GM21723 (cell line): ENCODE data around the gene SLC47A2.
"Not testable (repeated sequence)": the region's sequence is repeated elsewhere in the genome, so short reads cannot be mapped to it uniquely, and the experiment has no call there.

ENCODE experiments used
- ATAC-seq: cut with Tn5 transposase; IDR thresholded peaks from one replicate; pipeline ENCODE4 v1.9.1; 2021; ENCODE audit warnings: mild to moderate bottlenecking, moderate library complexity; ENCODE audit not compliant: unreplicated experiment

SLC47A2 gene, protein sequence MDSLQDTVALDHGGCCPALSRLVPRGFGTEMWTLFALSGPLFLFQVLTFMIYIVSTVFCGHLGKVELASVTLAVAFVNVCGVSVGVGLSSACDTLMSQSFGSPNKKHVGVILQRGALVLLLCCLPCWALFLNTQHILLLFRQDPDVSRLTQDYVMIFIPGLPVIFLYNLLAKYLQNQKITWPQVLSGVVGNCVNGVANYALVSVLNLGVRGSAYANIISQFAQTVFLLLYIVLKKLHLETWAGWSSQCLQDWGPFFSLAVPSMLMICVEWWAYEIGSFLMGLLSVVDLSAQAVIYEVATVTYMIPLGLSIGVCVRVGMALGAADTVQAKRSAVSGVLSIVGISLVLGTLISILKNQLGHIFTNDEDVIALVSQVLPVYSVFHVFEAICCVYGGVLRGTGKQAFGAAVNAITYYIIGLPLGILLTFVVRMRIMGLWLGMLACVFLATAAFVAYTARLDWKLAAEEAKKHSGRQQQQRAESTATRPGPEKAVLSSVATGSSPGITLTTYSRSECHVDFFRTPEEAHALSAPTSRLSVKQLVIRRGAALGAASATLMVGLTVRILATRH

GRCh38 chr17:19716108-19717030, at the start of gene SLC47A2:
SLC47A2 (minus strand) TSS chr17:19716584; CDS start chr17:19716555, 29 bp downstream.
- no peak for ATAC-seq

DNA sequence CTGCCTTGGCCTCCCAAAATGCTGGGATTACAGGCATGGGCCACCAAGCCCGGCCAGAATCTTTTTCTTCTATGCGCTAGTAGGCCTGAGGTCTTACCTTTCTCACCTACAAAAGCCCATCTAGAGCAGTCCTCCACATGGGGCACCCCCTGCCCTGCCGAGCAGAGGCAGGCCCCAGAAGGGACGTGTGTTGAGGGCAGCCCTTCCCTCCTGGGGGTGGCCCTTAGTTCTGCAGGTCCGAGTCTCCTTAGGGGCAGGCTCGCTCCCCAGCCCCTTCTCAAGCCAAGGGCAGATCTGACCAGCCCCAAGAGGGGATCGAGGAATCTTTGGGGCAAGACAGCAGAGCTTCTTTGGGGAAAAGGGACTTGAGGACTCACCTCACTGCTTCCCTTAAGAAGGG, 49.6 kb upstream of the SLC47A2 start:
- ATAC-seq: no peak

- ATAC-seq: not testable (repeated sequence)
These were observed 47.6 kb upstream of the SLC47A2 start for GRCh38 chr17:19763991-19764390.

DNA sequence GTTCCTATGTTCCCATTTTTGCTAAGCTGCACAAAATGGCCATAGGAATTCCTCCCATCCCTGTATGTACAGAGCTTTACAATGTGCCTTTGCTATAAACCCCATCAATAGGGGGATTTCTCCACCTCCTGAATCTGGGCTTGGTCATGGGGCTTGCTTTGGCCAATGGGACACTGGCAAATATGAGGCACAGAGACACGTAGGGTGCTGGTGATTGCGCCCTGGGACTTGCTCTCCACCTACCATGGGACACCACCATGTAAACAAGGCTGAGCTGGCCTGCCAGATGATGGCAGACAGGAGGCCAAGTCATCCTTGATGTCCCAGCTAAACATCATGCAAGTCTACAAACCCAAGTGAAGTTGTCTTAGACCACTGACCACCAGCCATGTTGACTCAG, 47.0 kb upstream of the SLC47A2 start:
- ATAC-seq: no peak

- no peak for ATAC-seq
These were observed 46.2 kb upstream of the SLC47A2 start for GRCh38 chr17:19762515-19762961.

GRCh38 chr17:19760746-19761145, 44.4 kb upstream of the SLC47A2 start:
- no peak for ATAC-seq

DNA sequence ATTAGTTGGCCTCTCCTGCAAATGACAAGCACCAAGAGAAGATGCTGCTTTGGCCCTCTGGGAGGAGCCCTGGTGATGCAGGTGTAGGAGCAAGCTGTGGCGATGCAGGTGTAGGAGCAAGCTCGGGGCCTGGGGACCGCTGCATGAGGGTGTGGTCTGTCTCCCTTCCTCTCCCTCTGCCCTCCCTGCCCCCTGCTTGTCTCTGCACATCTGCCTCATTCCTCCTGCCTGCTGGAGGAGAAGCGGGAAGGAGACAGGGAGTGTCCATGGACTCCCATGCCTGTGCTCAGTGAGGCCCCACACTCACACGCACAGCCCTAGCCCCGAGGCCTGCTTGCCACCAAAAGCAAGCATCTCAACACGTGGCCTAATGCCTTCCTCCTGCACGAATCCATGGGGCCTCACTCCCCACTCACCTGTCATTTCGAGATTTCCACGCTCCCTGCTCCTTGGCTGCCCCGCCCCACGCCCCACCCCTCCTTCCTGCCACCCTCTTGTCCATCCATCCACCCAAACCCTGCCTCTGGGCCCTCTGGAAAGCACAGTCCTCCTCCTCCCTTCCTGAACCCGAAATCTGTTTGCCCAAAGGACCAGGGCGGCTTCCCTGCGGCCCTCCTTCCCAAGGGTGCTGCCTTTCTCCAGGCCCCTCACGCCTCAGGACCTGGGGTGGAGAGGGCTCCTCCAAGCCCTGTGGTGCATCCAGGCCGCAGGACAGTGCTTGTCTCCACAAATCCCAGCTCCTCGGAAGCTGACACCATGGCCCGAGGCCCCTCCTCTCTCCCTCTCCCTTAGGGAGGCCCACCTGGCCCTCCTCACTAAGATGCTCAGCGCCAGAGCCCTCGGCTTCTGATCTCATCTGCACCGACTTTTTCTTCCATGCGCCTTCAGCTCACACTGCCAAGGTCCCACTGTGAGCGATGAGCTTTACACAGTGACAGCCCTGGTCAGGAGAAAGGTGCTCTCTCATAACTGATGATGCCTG, 43.5 kb upstream of the SLC47A2 start:
- no peak for ATAC-seq

GRCh38 chr17:19757536-19758180, 41.3 kb upstream of the SLC47A2 start:
- ATAC-seq: no peak

DNA sequence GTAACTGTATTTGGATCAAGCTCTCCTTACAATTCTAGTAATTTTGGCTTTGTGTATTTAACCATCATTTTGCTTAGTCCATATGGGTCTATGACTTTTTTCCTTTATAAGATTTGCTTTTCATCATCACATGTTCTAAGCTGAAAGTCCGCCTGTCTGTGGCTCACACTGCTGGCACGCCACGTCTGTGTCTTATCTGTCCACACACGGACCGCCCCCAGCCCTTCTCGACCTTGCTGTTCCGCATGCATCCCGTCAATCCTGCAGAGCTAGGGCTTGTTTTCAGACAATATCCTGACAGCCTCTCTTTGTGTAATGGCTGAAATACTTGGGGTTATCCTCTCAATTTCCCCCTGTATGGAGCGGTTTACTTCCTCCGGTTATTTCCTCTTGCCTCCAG, 40.2 kb upstream of the SLC47A2 start:
- ATAC-seq: no peak

DNA sequence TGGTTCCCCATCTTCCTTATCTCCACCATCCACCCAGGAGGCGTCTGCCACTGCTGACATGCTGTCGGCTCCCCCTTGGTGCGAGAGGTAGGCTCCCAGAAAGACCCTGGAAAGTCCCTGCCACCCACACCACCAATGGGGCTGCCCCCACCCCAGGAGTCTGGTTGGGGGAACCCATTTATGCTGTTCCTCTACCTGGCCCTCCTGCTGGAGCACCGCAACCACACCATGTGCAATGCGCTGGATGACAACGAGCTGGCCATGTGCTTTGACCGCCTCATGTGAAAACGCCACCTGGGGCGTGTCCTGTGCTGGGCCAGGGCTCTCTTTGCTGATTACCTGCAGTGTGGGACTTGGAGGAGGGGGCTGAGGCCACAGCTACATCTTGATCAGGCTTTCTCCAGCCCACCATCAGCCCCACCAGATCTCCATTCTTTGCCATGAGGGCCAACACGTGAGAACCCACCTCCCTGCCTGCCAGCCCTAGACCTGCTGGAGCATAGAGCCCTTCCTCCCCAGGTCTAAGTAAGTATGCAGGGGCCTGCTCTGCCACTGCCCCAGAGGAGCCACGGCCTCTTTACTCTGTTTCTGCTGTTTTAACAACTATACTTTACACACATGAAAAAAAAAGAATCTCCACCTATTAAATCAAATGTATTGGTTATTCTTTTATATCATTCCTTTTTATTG, 39.6 kb upstream of the SLC47A2 start:
- peak; percentile 51 for ATAC-seq

GRCh38 chr17:19755392-19755791, 39.0 kb upstream of the SLC47A2 start:
- ATAC-seq: no peak

GRCh38 chr17:19753661-19754463, 37.5 kb upstream of the SLC47A2 start:
- no peak for ATAC-seq

DNA sequence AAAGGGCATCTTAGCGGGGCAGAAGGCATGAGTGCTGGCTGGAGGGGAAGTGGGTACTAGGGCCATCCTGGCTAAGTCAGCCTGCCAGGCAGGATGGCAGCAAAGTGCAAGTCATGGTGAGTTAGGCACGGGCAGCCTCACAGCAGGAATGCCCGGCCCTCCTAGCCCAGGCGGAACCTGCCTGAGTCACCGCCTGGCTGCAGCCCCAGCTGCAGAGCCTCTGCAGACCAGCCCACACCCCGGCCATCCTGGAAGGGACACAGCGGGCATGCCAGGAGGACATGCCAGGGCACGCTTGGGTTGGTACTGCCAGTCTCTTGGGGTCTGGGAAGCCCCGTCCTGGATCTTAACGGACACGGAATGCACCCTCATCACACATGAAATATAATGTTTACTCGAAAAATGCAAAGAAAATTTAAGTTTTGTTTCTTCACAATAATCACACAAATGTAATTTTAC, 36.7 kb upstream of the SLC47A2 start:
- ATAC-seq: no peak

DNA sequence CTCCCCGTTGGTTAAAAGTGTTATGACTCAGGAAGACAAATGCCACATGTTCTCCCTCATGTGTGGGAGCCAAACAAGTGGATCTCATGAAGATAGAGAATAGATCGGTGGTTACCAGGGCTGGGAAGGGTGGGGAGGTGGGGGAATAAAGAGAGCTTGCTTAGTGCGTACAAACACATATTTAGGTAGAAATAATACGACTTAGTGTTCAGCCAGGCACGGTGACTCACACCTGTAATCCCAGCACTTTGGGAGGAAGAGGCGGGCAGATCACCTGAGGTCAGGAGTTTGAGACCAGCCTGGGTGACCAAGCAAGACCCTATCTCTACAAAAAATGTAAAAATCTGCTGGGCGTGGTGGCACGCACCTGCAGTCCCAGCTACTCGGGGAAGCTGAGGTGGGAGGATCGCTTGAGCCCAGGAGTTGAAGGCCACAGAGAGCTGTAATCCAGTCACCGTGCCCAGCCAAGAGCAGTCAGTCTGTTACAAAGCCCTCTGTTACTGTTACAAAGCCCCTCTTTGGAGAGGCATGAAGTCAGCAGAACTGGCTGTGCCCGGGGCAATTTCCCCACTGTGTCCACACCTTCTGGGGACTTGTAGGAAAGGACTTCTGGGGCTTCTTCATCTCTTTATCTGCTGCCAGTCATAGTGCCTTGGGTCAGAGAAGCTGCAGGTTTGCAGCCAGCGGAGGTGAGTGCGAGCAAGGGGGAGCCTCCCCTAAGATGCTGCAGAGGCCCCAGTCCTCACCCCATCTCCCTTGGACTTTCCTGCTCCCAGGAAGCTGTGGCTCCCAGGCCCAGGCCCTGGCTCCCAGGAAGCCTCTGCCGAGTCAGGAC, 36.0 kb upstream of the SLC47A2 start:
- ATAC-seq: no peak

DNA sequence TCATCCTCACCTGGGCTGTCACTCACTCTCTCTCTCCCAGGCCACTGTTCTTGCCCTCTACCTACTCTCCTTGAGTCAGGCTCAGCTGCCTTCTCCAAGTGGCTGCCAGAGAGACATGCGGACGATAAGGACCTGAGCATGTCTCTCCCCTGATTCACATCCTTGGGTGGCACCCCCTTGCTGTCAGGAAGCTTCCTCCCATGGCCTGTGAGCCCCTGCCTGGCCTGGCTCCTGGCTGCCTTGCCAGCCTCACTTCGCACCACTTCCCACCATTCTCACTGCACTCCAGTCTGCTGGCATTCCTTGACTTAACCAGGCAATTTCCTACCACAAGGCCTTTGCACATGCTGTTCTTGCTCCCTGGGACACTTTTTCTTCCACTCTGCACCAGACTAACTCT, 34.5 kb upstream of the SLC47A2 start:
- ATAC-seq: no peak

GRCh38 chr17:19750020-19750572, 33.7 kb upstream of the SLC47A2 start:
- no peak for ATAC-seq

GRCh38 chr17:19748807-19749193, 32.4 kb upstream of the SLC47A2 start:
- no peak for ATAC-seq
